Ishikawa (cell line): ENCODE results near the gene TOX2.

Experiments used
- CEBPB ChIP-seq: IDR thresholded peaks from 2 replicates; pipeline ENCODE4 v1.6.1; 2012
- CREB1 ChIP-seq: IDR thresholded peaks from 2 replicates; pipeline ENCODE4 v1.6.1; 2012; ENCODE audit warnings: low read depth
- EGR1 ChIP-seq: IDR thresholded peaks from 2 replicates; pipeline ENCODE4 v1.6.1; 2012
- EP300 ChIP-seq: IDR thresholded peaks from 2 replicates; pipeline ENCODE4 v1.6.1; 2012; ENCODE audit warnings: borderline replicate concordance
- FOXM1 ChIP-seq: IDR thresholded peaks from 2 replicates; pipeline ENCODE4 v1.6.1; 2012; ENCODE audit warnings: low read depth, borderline replicate concordance
- NFIC ChIP-seq: IDR thresholded peaks from 2 replicates; pipeline ENCODE4 v1.6.1; 2012
- RAD21 ChIP-seq: IDR thresholded peaks from 2 replicates; pipeline ENCODE4 v1.6.1; 2012; ENCODE audit warnings: low read depth
- TAF1 ChIP-seq: IDR thresholded peaks from 2 replicates; pipeline ENCODE4 v1.6.1; 2012; ENCODE audit warnings: low read depth, mild to moderate bottlenecking
- TCF12 ChIP-seq: IDR thresholded peaks from 2 replicates; pipeline ENCODE4 v1.6.1; 2012; ENCODE audit warnings: low read depth
- TEAD4 ChIP-seq: IDR thresholded peaks from 2 replicates; pipeline ENCODE4 v1.6.1; 2012
- YY1 ChIP-seq: IDR thresholded peaks from 2 replicates; pipeline ENCODE4 v1.6.1; 2012; ENCODE audit warnings: low read depth
- ZBTB7A ChIP-seq: IDR thresholded peaks from 2 replicates; pipeline ENCODE4 v1.6.1; 2012; ENCODE audit warnings: low read depth
- TF ChIP-seq, protein P1 (sequence below): IDR thresholded peaks from 2 replicates; pipeline ENCODE4 v1.6.1; 2012; ENCODE audit warnings: low read depth, mild to moderate bottlenecking
- TF ChIP-seq, protein P2 (sequence below): IDR thresholded peaks from 2 replicates; pipeline ENCODE4 v1.6.1; 2012
- TF ChIP-seq, protein P3 (sequence below): IDR thresholded peaks from 2 replicates; pipeline ENCODE4 v1.6.1; 2012

Gene TOX2, protein sequence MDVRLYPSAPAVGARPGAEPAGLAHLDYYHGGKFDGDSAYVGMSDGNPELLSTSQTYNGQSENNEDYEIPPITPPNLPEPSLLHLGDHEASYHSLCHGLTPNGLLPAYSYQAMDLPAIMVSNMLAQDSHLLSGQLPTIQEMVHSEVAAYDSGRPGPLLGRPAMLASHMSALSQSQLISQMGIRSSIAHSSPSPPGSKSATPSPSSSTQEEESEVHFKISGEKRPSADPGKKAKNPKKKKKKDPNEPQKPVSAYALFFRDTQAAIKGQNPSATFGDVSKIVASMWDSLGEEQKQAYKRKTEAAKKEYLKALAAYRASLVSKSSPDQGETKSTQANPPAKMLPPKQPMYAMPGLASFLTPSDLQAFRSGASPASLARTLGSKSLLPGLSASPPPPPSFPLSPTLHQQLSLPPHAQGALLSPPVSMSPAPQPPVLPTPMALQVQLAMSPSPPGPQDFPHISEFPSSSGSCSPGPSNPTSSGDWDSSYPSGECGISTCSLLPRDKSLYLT

DNA sequence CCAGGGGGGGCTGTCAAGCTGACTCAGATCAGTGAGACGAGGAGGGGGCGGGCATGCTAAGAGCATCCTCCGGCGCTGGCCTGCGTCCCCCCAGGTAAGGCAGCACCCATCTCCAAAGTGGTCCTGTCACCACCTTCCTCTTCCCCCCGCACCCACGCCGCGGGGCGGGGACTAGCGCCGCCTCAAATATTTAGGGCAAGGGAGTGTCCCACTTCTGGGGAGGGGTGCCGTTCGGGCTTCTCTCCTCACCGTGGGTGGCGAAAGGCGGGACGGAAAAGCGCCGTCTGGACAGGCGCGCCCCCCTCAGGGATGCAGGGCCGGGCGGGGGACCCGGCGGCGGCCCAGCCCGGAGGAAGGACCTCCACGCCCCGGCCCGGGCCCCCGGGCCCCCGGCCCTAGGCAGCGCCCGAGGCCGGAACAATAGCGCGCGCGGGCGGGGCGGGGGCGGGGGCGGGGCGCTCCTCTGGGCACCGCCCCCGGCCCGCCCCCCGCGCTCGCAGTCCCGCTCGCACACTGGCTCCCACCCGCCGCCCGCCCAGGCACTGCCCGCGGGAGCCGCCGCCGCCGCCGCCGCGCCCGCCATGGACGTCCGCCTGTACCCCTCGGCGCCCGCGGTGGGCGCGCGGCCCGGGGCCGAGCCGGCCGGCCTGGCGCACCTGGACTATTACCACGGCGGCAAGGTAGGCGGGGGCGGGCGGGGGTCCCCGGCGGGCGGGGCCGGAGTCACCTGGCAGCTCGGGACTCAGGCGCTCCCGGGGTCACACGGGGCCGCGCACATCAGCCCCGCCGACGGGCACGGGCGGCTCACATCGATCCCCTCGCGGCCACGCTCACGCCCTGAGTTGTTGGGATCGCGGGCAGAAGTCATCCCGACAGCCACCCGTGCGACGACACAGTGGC is at the start of gene TOX2:
Gene TOX2, plus strand, starts transcription at position 542 of the 900 bp plus-strand sequence. Its CDS starts 40 bp downstream, at position 582.
- no peak for TF ChIP-seq RAD21
- TF ChIP-seq EGR1: 0 out of 2 replicates have a peak, but pooled peaks have one; percentile 11
- no peak for TF ChIP-seq CREB1
- TF ChIP-seq EP300: no peak
- no peak for TF ChIP-seq FOXM1
- no peak for TF ChIP-seq YY1
- TF ChIP-seq, protein P1, sequence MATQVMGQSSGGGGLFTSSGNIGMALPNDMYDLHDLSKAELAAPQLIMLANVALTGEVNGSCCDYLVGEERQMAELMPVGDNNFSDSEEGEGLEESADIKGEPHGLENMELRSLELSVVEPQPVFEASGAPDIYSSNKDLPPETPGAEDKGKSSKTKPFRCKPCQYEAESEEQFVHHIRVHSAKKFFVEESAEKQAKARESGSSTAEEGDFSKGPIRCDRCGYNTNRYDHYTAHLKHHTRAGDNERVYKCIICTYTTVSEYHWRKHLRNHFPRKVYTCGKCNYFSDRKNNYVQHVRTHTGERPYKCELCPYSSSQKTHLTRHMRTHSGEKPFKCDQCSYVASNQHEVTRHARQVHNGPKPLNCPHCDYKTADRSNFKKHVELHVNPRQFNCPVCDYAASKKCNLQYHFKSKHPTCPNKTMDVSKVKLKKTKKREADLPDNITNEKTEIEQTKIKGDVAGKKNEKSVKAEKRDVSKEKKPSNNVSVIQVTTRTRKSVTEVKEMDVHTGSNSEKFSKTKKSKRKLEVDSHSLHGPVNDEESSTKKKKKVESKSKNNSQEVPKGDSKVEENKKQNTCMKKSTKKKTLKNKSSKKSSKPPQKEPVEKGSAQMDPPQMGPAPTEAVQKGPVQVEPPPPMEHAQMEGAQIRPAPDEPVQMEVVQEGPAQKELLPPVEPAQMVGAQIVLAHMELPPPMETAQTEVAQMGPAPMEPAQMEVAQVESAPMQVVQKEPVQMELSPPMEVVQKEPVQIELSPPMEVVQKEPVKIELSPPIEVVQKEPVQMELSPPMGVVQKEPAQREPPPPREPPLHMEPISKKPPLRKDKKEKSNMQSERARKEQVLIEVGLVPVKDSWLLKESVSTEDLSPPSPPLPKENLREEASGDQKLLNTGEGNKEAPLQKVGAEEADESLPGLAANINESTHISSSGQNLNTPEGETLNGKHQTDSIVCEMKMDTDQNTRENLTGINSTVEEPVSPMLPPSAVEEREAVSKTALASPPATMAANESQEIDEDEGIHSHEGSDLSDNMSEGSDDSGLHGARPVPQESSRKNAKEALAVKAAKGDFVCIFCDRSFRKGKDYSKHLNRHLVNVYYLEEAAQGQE: no peak
- TF ChIP-seq TAF1: no peak
- TF ChIP-seq, protein P2, sequence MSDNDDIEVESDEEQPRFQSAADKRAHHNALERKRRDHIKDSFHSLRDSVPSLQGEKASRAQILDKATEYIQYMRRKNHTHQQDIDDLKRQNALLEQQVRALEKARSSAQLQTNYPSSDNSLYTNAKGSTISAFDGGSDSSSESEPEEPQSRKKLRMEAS: no peak
- no peak for TF ChIP-seq NFIC
- no peak for TF ChIP-seq TCF12
- no peak for TF ChIP-seq TEAD4
- no peak for TF ChIP-seq CEBPB
- TF ChIP-seq ZBTB7A: peak; percentile 44
- TF ChIP-seq, protein P3, sequence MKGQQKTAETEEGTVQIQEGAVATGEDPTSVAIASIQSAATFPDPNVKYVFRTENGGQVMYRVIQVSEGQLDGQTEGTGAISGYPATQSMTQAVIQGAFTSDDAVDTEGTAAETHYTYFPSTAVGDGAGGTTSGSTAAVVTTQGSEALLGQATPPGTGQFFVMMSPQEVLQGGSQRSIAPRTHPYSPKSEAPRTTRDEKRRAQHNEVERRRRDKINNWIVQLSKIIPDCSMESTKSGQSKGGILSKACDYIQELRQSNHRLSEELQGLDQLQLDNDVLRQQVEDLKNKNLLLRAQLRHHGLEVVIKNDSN: no peak

DNA sequence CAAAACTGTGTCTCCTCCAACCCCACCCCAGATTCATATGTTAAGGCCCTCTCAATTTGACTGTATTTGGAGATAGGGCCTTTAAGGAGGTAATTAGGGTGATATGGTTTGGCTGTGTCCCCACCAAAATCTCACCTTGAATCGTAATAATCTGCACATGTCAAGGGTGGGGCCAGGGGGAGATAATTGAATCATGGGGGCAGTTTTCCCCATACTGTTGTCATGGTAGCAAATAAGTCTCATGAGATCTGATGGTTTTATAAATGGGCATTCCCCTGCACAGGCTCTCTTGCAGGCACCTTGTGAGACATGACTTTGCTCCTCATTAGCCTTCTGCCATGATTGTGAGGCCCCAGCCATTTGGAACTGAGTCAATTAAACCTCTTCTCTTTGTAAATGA is 46.6 kb upstream of the TOX2 start:
- TF ChIP-seq CREB1 (no peak), TAF1 (no peak), FOXM1 (no peak), YY1 (no peak), EP300 (no peak), TCF12 (no peak), TEAD4 (no peak)
- TF ChIP-seq, protein P3: no peak

DNA sequence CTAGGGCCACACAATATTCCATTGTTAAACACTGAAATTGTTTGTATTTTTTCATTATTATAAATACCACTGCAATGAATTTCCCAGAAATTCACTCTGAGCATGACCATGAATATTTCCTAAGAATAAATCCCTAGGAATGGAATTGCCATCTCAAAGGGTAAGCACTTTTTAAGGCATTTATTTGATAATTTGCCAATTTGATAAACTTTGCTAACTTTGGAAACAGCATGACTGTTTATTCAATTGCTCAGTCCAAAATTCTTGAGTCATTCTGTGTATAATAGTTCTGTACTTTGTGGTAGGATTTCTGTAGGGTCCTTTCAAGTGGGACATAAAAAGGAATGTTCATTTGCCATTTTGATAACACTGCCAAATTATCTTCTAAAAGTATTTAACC is 44.2 kb upstream of the TOX2 start:
- TF ChIP-seq, protein P2: no peak
- TF ChIP-seq NFIC (no peak), YY1 (no peak), RAD21 (no peak), TEAD4 (no peak), EGR1 (no peak), CREB1 (no peak), CEBPB (no peak), ZBTB7A (no peak)
- TF ChIP-seq, protein P1: no peak

DNA sequence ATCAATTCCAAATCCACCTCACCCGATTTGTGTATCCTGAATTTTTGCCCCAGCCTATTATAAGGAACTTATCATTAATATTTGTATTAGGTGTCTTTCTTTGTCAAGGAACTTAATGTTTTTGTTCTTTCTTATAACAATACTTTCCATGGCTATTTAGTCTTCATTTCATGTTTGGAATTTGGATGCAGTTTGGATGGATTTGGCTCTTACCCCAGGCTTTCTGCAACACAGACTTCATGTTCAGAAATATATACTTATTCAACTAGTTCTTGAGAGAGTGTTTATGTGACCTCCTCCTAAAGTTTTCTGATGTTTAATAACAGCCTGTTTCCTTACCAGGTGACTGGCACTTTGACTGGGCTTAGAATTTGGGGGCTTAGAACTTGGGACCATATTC is 35.9 kb upstream of the TOX2 start:
- TF ChIP-seq ZBTB7A: no peak
- TF ChIP-seq TAF1: no peak
- no peak for TF ChIP-seq FOXM1
- TF ChIP-seq EP300: no peak
- TF ChIP-seq, protein P3: no peak

DNA sequence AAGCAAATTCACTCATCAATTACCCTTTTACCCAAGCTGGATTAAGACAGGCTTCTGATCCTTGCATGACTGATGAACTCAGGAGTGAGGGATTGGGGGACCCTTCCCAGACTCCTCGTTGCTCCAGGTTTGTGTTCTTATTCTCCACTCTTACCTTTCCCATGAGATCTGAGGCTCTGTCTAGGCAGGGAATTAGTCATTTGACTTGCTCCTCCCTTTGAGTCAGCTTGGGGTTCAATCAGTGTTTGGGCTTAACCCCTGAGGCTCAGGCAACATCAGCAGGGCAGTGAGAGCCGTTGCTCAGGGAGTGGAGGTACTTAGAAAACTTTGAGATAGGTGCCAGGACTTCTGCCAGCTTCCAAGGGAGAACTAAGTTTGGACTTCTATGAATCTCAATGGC is 20.7 kb upstream of the TOX2 start:
- TF ChIP-seq, protein P2: no peak
- TF ChIP-seq TEAD4 (no peak), TAF1 (no peak), CEBPB (no peak), EGR1 (no peak), TCF12 (no peak), YY1 (no peak), NFIC (no peak), ZBTB7A (no peak), CREB1 (no peak), FOXM1 (no peak), EP300 (no peak), RAD21 (no peak)
- TF ChIP-seq, protein P3: no peak
- TF ChIP-seq, protein P1: no peak
